ENCODE results near the gene ORM1. TPM values are rescaled to one million over a fixed set of nuclear protein-coding genes. Genes with fewer than 3 reads are reported as not detected.

ORM1 gene
- total and polyA plus RNA-seq, 10 of the 15 experiments (the other 5 are each of a cell fraction or from before 2014, with no cell fraction given): 4.4 TPM; not detected in 9

- no peak for TF ChIP-seq FOS (IDR thresholded peaks at IDR 0.05; ENCODE audit: borderline replicate concordance, extremely low read depth, insufficient read length)
- peak in 1 of 2 experiments; percentile 56; a peak in 1 of 4 replicates for TF ChIP-seq SRF (IDR thresholded peaks at IDR 0.05; ENCODE audit: low read depth in 2 of 2, low read length in 2 of 2)
- no peak for TF ChIP-seq CEBPZ (IDR thresholded peaks at IDR 0.05; ENCODE audit: low read depth, low read length)
- TF ChIP-seq, protein P1, sequence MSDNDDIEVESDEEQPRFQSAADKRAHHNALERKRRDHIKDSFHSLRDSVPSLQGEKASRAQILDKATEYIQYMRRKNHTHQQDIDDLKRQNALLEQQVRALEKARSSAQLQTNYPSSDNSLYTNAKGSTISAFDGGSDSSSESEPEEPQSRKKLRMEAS (IDR thresholded peaks at IDR 0.05; ENCODE audit: low read depth, low read length): peak; percentile 81; the same call in 1 of the 2 replicates
- TF ChIP-seq CUX1 (IDR thresholded peaks at IDR 0.05; ENCODE audit: insufficient replicate concordance, low read depth, low read length): no peak
- TF ChIP-seq ETV6 (conservative IDR thresholded peaks at IDR 0.05 in 1 of 2, IDR thresholded peaks at IDR 0.05 in 1 of 2; ENCODE audit: borderline replicate concordance in 1 of 2, low read depth in 1 of 2): peak in 1 of 2 experiments; percentile 97; a peak in 2 of 4 replicates
- TF ChIP-seq ATF7 (IDR thresholded peaks at IDR 0.05; ENCODE audit: low read depth): peak; percentile 55
- peak; percentile 82 for TF ChIP-seq MXI1 (IDR thresholded peaks at IDR 0.05; ENCODE audit: low read depth, low read length)
- no peak for TF ChIP-seq JUND (IDR thresholded peaks at IDR 0.05; ENCODE audit: low read depth, low read length)
- peak; percentile 79 for TF ChIP-seq MTA2 (IDR thresholded peaks at IDR 0.05; ENCODE audit: low read depth)
- TF ChIP-seq E4F1 (IDR thresholded peaks at IDR 0.05; ENCODE audit: borderline replicate concordance, partially characterized antibody): peak; percentile 40
- no peak for TF ChIP-seq SUZ12 (IDR thresholded peaks at IDR 0.05; ENCODE audit: unreplicated experiment)
- TF ChIP-seq YY1 (IDR thresholded peaks at IDR 0.05; ENCODE audit: low read depth, low read length): peak; percentile 41
- no peak for TF ChIP-seq ZNF217 (IDR thresholded peaks at IDR 0.05)
- no peak for TF ChIP-seq MYB (IDR thresholded peaks at IDR 0.05; ENCODE audit: borderline replicate concordance, low read depth, low read length)
- no peak for TF ChIP-seq SUPT20H (IDR thresholded peaks at IDR 0.05; ENCODE audit: borderline replicate concordance, control insufficient read depth, low read depth, low read length)
- no peak for TF ChIP-seq LARP7 (IDR thresholded peaks at IDR 0.05)
Measured at GRCh38 chr9:114372921-114373448, 50.1 kb downstream of the ORM1 start (continued).

Measured in GM12878 (cell line).